ENCODE data around the gene EPS8L1.

EPS8L1 gene

DNA sequence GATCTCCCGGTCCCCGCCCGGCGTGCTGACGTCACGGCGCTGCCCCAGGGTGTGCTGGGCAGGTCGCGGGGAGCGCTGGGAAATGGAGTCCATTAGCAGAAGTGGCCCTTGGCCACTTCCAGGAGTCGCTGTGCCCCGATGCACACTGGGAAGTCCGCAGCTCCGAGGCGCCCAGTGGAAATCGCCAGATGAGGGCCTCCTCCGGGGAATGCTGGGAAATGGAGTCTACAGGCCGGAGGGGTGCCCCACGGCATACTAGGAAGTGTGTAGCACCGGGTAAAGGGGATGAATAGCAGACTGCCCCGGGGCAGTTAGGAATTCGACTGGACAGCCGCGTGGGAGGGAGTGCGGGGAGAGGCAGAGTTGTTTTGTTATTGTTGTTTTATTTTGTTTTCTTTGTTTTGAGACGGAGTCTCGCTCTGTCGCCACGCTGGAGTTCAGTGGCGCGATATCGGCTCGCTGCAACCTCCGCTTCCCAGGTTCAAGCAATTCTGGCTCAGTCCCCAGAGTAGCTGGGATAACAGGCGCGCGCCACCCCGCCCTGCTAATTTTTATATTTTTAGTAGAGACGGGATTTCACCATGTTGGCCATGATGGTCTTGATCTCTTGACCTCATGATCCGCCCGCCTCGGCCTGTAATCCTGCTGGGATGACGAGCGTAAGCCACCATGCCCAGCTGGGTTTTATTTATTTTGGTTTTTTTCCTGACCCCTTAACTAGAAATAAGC is 42.2 kb downstream of the EPS8L1 start:
- DNase-seq = peak; percentile 98

DNA sequence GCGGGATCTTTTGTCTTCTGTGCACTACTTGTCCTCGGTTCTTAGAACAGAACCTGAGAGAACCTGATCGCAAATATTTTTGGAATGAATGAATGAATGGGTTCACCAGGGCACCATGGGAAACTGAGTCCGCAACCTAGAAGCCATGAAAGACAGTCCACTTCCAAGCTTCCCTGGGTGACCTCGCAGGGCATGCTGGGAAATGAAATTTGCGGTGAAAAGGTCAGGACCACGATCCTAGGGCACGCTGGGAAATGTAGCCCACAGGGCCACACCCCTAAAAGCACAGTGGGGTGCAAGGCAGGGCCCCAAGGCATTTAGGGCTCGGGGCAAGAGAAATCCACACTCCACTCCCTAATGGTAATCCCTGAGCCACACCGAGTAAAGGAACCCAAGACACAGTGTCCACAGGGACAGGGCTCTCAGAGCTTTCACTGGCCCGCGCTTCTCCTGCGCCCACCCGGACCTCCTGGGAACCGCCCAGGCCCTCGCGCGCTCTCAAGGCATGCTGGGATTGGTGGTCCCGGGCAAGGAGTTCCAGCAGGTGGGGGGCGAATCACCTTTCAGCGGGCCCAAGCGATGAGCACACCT is 42.8 kb downstream of the EPS8L1 start:
- peak; percentile 28 for DNase-seq

DNA sequence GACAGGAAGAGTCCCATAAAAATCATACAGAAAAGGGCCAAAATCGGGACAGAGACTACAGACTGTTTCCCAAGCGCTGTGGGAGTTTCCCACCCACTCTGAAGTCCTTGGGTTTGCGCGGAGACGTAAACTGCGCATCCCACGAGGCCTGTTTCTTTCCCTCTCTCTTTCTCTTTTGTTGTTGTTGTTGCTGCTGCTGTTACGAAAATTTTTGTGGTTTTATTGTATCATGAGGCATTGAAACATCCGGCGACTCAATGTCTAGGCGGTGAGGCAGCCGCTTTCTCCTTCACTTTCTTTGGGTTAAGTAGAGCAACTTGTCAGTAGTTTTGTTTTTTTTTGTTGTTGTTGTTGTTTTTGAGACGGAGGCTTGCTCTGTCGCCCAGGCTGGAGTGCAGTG is 43.4 kb downstream of the EPS8L1 start:
- DNase-seq = no peak

DNA sequence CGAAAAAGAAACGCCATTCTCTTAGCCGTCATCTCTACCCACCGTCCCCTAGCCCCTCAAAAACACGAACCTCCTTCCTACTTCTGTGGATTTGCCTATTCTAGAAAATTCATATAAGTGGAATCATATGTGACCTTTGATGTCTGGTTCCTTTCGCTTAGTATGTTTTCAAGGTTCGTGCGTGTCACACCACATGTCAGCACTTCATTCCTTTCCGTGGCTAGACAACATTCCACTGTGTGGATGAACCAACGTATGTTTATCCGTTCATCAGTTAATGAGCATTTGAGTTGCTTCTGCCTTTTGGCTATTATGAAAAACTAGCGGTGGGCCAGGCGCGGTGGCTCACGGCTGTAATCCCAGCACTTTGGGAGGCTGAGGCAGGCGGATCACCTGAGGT is 55.8 kb downstream of the EPS8L1 start:
- no peak for DNase-seq

DNA sequence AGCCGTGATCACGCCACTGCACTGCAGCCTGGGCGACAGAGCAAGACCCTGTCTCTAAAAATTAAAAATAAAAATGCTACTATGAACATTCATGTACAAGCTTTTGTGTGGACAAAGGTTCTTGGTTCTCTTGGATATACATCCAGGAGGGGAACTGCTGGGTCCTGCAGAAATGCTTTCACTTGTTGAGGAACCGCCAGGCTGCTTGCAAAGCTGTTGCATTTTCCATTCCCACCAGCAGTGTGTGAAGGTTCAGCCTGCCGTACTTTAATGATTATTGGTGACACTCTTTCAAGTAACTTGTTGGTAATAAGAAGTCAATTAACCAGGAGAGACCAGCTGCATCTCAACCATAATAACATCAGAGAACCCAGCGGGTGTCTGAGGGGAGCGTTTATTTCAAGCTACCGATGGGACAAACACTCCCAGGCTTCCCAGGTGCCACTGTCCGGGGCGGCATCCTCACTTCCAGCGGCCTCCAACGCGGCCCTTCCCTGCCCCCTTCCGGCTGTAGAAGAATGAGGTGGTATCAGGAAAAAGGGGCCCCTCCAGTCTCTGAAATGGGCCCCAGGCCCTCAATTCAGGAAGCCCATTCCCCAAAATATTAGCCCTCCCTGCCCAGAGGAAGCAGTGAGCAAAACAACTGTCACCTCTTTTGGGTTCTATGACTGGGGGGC is 56.9 kb downstream of the EPS8L1 start:
- no peak for DNase-seq

DNA sequence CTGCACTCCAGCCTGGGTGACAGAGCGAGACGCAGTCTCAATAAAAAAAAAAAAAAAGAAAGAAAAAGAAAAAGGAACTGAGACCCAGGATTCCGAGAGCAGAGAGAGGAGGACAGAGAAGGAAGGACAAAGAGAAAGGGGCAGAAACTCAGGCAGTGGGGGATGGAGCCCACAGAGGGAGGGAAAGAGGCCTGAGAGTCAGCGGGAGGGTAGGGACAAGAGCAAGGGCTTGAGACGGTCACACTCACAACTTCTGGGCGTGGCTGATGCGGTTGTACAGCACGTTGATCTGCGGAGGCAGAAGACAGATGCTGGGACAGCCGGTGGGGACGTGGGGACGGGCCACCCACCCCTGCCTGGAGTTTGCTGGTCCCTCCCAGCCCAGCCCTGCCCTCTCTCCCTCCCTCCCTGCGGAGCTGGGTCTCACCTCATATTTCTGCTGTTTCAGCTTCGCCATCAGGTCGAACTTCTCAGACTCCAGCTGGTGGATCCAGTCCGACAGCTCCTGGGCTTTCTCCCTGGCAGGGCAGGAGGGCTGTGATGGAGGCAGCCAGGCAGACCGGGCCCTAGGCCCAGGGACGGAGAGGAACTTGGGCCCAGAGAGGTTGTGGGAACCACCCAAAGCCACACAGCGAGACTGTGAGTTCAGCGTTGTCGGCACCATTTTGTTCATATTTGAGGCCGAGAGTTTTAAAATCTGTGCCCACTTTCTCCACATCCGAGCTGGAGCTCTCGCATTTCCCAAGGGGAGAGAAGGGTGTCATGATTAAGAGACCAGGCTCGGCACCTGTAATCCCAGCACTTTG is 58.2 kb downstream of the EPS8L1 start:
- DNase-seq = no peak

DNA sequence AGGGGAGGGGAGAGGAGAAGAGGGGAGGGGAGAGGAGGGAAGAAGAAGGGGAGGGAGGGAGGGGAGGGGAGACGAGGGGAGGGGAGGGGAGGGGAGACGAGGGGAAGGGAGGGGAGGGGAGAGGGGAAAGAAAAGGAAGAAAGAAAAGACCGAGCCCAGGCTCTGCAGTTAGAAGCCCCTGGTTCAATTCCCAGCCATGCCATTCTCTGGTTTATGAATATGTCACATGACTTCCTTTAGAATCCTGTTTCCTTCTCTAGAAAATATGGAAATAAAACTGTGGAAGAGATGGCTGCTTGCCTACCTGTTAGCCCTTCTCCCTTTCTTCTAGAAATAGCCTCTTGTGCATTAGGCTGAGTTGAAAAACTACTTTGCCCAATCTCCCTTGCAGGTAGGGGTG is 59.1 kb downstream of the EPS8L1 start:
- no peak for DNase-seq

DNA sequence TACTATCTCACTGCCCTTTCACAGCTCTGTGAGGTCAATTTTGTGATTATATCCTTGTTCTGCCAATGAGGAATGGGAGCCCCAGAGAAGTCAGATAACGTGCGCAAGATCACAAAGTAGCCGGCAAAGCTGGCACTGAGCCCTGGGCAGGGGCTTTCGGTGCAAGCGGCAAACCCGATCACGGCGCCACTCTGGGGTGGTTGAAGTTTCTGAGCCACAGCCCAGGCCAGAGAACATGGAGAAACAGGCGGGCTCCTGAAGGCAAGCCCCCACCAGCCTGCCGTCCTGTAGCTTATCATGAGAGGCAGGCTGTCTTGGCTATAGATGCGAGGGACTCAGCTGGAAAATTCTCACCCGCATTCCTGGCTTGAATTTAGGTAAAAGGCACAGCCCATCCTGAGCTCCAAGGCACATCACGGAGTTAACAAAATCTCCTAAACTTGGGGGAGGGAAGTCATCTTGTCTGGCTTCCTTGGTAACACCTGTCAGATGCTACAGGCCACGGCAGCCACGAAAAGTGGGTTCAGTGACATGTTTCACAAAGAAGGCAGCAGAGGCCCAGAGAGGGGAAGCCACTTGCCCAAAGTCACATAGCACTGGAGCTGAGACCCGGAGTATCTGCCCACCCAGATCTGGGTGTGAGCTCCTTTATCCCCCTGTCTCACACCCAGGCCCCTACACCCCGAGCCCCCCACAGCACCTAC is 60.9 kb downstream of the EPS8L1 start:
- DNase-seq = no peak

Data from CD4-positive, alpha-beta T cell treated with Interleukin-12 subunit alpha and Interleukin-12 subunit beta, for 1 hour (primary cell).